IgD-negative memory B cell (primary cell): ENCODE results near the gene EPHA6. TPM values are rescaled to one million over a fixed set of nuclear protein-coding genes. Genes with fewer than 3 reads are reported as not detected.
"Not testable (repeated sequence)": the region's sequence is repeated elsewhere in the genome, so short reads cannot be mapped to it uniquely, and the experiment has no call there.

ENCODE experiments used
- H3K27ac Mint-ChIP-seq, 3 donors: one replicate each; pipeline ENCODE4 v1.8.0; 2020 to 2022; ENCODE audit warnings: mild to moderate bottlenecking in 3 of 3, mixed read lengths in 3 of 3, moderate library complexity in 1 of 3
- H3K27me3 Mint-ChIP-seq: one replicate; pipeline ENCODE4 v1.8.0; 2021; ENCODE audit warnings: mixed read lengths
- H3K36me3 Mint-ChIP-seq: one replicate; pipeline ENCODE4 v1.8.0; 2020; ENCODE audit warnings: mild to moderate bottlenecking, mixed read lengths
- H3K4me1 Mint-ChIP-seq, 3 donors: one replicate each; pipeline ENCODE4 v1.8.0; 2020 to 2022; ENCODE audit warnings: mixed read lengths in 3 of 3, mild to moderate bottlenecking in 1 of 3
- H3K4me3 Mint-ChIP-seq, 4 donors: one replicate each; pipeline ENCODE4 v1.8.0; 2020 to 2022; ENCODE audit warnings: mild to moderate bottlenecking in 4 of 4, mixed read lengths in 4 of 4, moderate library complexity in 3 of 4
- H3K9me3 Mint-ChIP-seq, 3 donors: one replicate each; pipeline ENCODE4 v1.8.0; 2020 to 2021; ENCODE audit warnings: mixed read lengths in 3 of 3, mild to moderate bottlenecking in 1 of 3
- polyA plus RNA-seq: library from polyadenylated mRNA; unstranded; fragments of 300-500 nt; fragmentation: Illumina TruSeq; gene quantifications from one replicate; pipeline ENCODE4 v1.2.3, GENCODE V29; 2021

EPHA6 gene
- polyA plus RNA-seq, 1 donor from 2014 or later, result not detected

GRCh38 chr3:97425002-97425401 lies 610.6 kb downstream of the EPHA6 start:
- H3K27me3 Mint-ChIP-seq, result no peaks in the 10 kb centered on the region
- H3K4me3 Mint-ChIP-seq, result no peak overlapping the region
- no peaks in the 10 kb centered on the region for H3K4me1 Mint-ChIP-seq
- H3K9me3 Mint-ChIP-seq, result peaks cover 7 to 24% (median 8%) of the 10 kb centered on the region in 3 donors
- no peak overlapping the region for H3K27ac Mint-ChIP-seq
- peaks cover 2% of the 10 kb centered on the region for H3K36me3 Mint-ChIP-seq

DNA sequence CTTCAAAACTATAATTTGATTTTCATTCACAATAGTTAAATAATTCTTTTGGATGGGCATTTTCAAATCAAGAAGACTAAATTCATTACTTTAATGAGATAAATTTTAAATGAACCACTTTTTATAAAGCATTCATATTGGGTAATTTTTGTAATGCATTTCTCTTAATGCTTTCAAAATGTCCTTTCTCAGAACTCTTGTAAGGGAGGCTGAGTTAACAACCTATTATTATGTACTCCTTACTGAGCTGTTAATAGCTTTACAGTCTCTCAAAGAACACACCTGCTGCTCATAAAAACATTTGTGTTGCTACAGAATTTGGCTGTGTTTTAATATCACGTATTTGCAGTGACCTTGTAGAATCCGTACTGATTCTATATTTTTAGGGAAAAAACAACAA lies 616.2 kb downstream of the EPHA6 start:
- Mint-ChIP-seq H3K27ac (no peak overlapping the region), H3K36me3 (peaks cover 2% of the 10 kb centered on the region), H3K4me1 (no peaks in the 10 kb centered on the region), H3K4me3 (no peak overlapping the region), H3K9me3 (peaks cover 3 to 16% (median 5%) of the 10 kb centered on the region in 3 donors), H3K27me3 (no peaks in the 10 kb centered on the region)

DNA sequence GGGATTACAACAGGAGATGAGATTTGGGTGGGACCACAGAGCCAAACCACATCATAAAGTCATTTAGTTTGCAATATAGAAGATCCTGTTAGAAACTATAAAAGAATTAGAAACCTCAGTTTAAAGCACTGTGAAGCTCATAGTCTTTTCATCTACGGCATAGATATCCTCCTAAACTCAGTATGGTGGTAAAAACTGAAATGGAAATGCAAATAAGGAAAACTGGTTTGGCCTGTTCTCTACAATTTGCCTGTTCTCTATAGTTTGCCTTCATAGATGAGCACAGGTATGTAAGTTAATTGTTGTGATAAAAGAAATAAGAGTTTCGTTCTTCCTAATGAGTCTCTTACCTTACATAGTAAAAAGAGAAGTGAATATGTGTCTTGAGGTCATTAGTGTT lies 618.5 kb downstream of the EPHA6 start:
- Mint-ChIP-seq H3K27me3 (no peaks in the 10 kb centered on the region), H3K36me3 (no peaks in the 10 kb centered on the region), H3K27ac (no peak overlapping the region)

GRCh38 chr3:97438131-97438530 lies 623.7 kb downstream of the EPHA6 start:
- H3K27ac Mint-ChIP-seq, result no peak overlapping the region
- H3K27me3 Mint-ChIP-seq, result no peaks in the 10 kb centered on the region
- no peaks in the 10 kb centered on the region for H3K9me3 Mint-ChIP-seq
- H3K4me1 Mint-ChIP-seq, result no peaks in the 10 kb centered on the region
- H3K36me3 Mint-ChIP-seq, result no peaks in the 10 kb centered on the region
- H3K4me3 Mint-ChIP-seq, result no peak overlapping the region

More for the DNA sequence above, 618.5 kb downstream of the EPHA6 start:
- H3K4me3 Mint-ChIP-seq, result no peak overlapping the region
- H3K4me1 Mint-ChIP-seq, result no peaks in the 10 kb centered on the region
- H3K9me3 Mint-ChIP-seq, result no peaks in the 10 kb centered on the region

- no peaks in the 10 kb centered on the region for H3K4me1 Mint-ChIP-seq
- H3K36me3 Mint-ChIP-seq, result no peaks in the 10 kb centered on the region
- no peak overlapping the region for H3K4me3 Mint-ChIP-seq
- H3K27me3 Mint-ChIP-seq, result no peaks in the 10 kb centered on the region
- no peaks in the 10 kb centered on the region for H3K9me3 Mint-ChIP-seq
- H3K27ac Mint-ChIP-seq, result no peak overlapping the region
Observed at GRCh38 chr3:97439373-97439772, 625.0 kb downstream of the EPHA6 start.

- Mint-ChIP-seq H3K27me3 (no peaks in the 10 kb centered on the region), H3K27ac (no peak overlapping the region), H3K4me1 (peaks cover 0 to 2% (median 0%) of the 10 kb centered on the region in 3 donors), H3K4me3 (no peak overlapping the region), H3K36me3 (no peaks in the 10 kb centered on the region), H3K9me3 (peaks cover 0 to 3% (median 3%) of the 10 kb centered on the region in 3 donors)
Observed at GRCh38 chr3:97464035-97464434, 649.6 kb downstream of the EPHA6 start.

- H3K4me1 Mint-ChIP-seq, result peaks cover 0 to 2% (median 0%) of the 10 kb centered on the region in 3 donors
- no peak overlapping the region for H3K4me3 Mint-ChIP-seq
- no peak overlapping the region for H3K27ac Mint-ChIP-seq
- H3K36me3 Mint-ChIP-seq, result no peaks in the 10 kb centered on the region
- H3K9me3 Mint-ChIP-seq, result peaks cover 0 to 5% (median 0%) of the 10 kb centered on the region in 3 donors
- H3K27me3 Mint-ChIP-seq, result no peaks in the 10 kb centered on the region
Observed at GRCh38 chr3:97470481-97470880, 656.1 kb downstream of the EPHA6 start.

DNA sequence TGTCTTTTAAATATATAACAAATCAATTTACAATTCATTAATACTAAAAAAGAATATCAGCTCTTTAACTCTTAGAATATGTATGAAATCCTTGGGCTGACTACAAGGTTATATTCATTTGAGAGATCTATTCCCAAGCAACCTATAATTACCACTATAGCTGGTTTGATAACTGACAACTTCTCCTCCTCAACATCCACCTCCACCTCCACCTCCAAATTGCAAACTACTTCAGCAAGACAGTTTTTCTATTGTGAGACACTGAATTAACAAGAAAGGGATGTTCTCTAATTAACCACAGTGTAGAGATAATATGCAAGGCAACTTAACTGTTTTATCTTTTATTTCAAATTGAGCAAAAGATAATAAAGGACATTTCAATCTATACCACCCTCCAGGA lies 665.3 kb downstream of the EPHA6 start:
- H3K36me3 Mint-ChIP-seq, result no peaks in the 10 kb centered on the region
- H3K27me3 Mint-ChIP-seq, result no peaks in the 10 kb centered on the region
- H3K4me1 Mint-ChIP-seq, result no peaks in the 10 kb centered on the region
- no peak overlapping the region for H3K27ac Mint-ChIP-seq
- no peak overlapping the region for H3K4me3 Mint-ChIP-seq
- H3K9me3 Mint-ChIP-seq, result peaks cover 0 to 3% (median 3%) of the 10 kb centered on the region in 3 donors

- not testable (repeated sequence) for H3K4me1 Mint-ChIP-seq, H3K27ac Mint-ChIP-seq, H3K4me3 Mint-ChIP-seq, H3K9me3 Mint-ChIP-seq, H3K36me3 Mint-ChIP-seq, H3K27me3 Mint-ChIP-seq
Observed at GRCh38 chr3:97480696-97481289, 666.4 kb downstream of the EPHA6 start.

- H3K4me1 Mint-ChIP-seq, result no peaks in the 10 kb centered on the region
- no peak overlapping the region for H3K4me3 Mint-ChIP-seq
- H3K27me3 Mint-ChIP-seq, result no peaks in the 10 kb centered on the region
- H3K27ac Mint-ChIP-seq, result no peak overlapping the region
- no peaks in the 10 kb centered on the region for H3K36me3 Mint-ChIP-seq
- H3K9me3 Mint-ChIP-seq, result peaks cover 0 to 3% (median 3%) of the 10 kb centered on the region in 3 donors
Observed at GRCh38 chr3:97481416-97481815, 667.0 kb downstream of the EPHA6 start.

GRCh38 chr3:97485206-97485605 lies 670.8 kb downstream of the EPHA6 start:
- no peaks in the 10 kb centered on the region for H3K27me3 Mint-ChIP-seq
- no peaks in the 10 kb centered on the region for H3K4me1 Mint-ChIP-seq
- no peak overlapping the region for H3K4me3 Mint-ChIP-seq
- H3K27ac Mint-ChIP-seq, result no peak overlapping the region
- no peaks in the 10 kb centered on the region for H3K36me3 Mint-ChIP-seq
- peaks cover 0 to 2% (median 0%) of the 10 kb centered on the region in 3 donors for H3K9me3 Mint-ChIP-seq

- H3K36me3 Mint-ChIP-seq, result no peaks in the 10 kb centered on the region
- no peak overlapping the region for H3K4me3 Mint-ChIP-seq
- no peaks in the 10 kb centered on the region for H3K4me1 Mint-ChIP-seq
- no peaks in the 10 kb centered on the region for H3K9me3 Mint-ChIP-seq
- no peaks in the 10 kb centered on the region for H3K27me3 Mint-ChIP-seq
- H3K27ac Mint-ChIP-seq, result no peak overlapping the region
Observed at GRCh38 chr3:97487587-97487986, 673.2 kb downstream of the EPHA6 start.

DNA sequence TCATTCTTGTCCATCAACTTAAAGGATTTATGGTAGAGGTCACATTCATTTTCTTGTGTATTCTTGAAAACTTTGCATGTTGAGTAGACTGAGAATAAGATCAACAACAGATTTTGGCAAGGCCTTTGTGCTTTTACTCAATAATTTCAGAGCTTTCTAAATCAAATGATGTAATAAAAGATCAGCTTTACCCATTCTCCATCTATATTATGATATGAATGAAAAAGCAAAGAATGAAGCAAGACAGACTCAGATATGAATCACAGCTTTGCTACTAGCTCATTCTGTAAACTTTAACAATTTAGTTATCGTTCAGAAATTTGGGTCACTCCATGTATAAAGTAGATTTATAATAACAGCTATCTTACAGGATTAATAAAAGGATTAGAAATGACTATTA lies 674.3 kb downstream of the EPHA6 start:
- H3K27me3 Mint-ChIP-seq, result no peaks in the 10 kb centered on the region
- H3K4me1 Mint-ChIP-seq, result no peaks in the 10 kb centered on the region
- no peak overlapping the region for H3K4me3 Mint-ChIP-seq
- no peaks in the 10 kb centered on the region for H3K36me3 Mint-ChIP-seq
- H3K27ac Mint-ChIP-seq, result no peak overlapping the region
- H3K9me3 Mint-ChIP-seq, result no peaks in the 10 kb centered on the region

GRCh38 chr3:97495896-97496295 lies 681.5 kb downstream of the EPHA6 start:
- Mint-ChIP-seq H3K27me3 (no peaks in the 10 kb centered on the region), H3K9me3 (peaks cover 0 to 4% (median 0%) of the 10 kb centered on the region in 3 donors), H3K4me3 (no peak overlapping the region), H3K27ac (no peak overlapping the region), H3K4me1 (no peaks in the 10 kb centered on the region), H3K36me3 (no peaks in the 10 kb centered on the region)

DNA sequence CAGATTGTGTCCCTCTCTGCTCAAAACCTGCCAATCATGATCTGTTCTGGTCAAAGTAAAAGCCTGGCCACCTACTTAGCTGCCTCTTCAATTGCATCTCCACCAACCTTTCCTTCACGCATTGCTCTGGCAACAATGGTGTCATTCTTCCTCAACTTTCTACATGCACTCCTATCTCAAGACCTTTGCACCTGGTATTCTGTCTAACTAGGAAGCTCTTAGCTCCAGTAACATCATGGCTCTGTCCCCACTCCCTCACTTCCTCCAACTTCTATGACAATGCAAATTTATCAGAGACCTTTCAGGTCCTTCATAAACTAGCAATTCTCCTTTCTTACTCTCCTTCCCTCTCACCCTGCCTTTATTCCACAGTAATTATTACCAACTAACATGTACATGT lies 682.7 kb downstream of the EPHA6 start:
- Mint-ChIP-seq H3K9me3 (peaks cover 0 to 8% (median 0%) of the 10 kb centered on the region in 3 donors), H3K27me3 (no peaks in the 10 kb centered on the region), H3K4me3 (no peak overlapping the region), H3K36me3 (no peaks in the 10 kb centered on the region), H3K4me1 (no peaks in the 10 kb centered on the region), H3K27ac (no peak overlapping the region)

GRCh38 chr3:97504463-97504862 lies 690.1 kb downstream of the EPHA6 start:
- Mint-ChIP-seq H3K36me3 (no peaks in the 10 kb centered on the region), H3K27me3 (no peaks in the 10 kb centered on the region), H3K9me3 (peaks cover 11 to 16% (median 12%) of the 10 kb centered on the region in 3 donors), H3K27ac (no peak overlapping the region), H3K4me1 (no peaks in the 10 kb centered on the region), H3K4me3 (no peak overlapping the region)
